ENCODE results near the gene RASD2. TPM values are rescaled to one million over a fixed set of nuclear protein-coding genes. Genes with fewer than 3 reads are reported as not detected.

The RASD2 gene
- total and polyA plus RNA-seq, 9 donors: 2.9 to 22.5 (median 12.0) TPM

- DNase-seq: no peak
- 17% methylated on average over 1 of the region's 8 CpGs for WGBS (ENCODE audit: insufficient coverage)
- Histone ChIP-seq H3K4me1 (ENCODE audit: control insufficient read depth, insufficient read depth, low read length) (peaks cover 58% of the 10 kb centered on the region), H3K27ac (ENCODE audit: low read length) (no peak overlapping the region), H3K27me3 (ENCODE audit: control insufficient read depth, insufficient read depth, low read length) (peaks cover 20% of the 10 kb centered on the region), H3K4me3 (ENCODE audit: low read length) (no peak overlapping the region), H3K9me3 (replicated peaks; ENCODE audit: control insufficient read depth, low read depth, low read length) (no peaks in the 10 kb centered on the region), H3K36me3 (ENCODE audit: control insufficient read depth, insufficient read depth, low read length) (peaks cover 3% of the 10 kb centered on the region)
These were observed 8.1 kb downstream of the RASD2 start for GRCh38 chr22:35548722-35549112.

GRCh38 chr22:35549328-35549727, 8.7 kb downstream of the RASD2 start:
- Histone ChIP-seq H3K4me3 (ENCODE audit: low read length) (no peak overlapping the region), H3K4me1 (ENCODE audit: control insufficient read depth, insufficient read depth, low read length) (peaks cover 52% of the 10 kb centered on the region), H3K9me3 (replicated peaks; ENCODE audit: control insufficient read depth, low read depth, low read length) (no peaks in the 10 kb centered on the region), H3K27me3 (ENCODE audit: control insufficient read depth, insufficient read depth, low read length) (peaks cover 14% of the 10 kb centered on the region), H3K36me3 (ENCODE audit: control insufficient read depth, insufficient read depth, low read length) (peaks cover 3% of the 10 kb centered on the region), H3K27ac (ENCODE audit: low read length) (no peak overlapping the region)
- 25% methylated on average over 10 of the region's 11 CpGs for WGBS (ENCODE audit: insufficient coverage)
- DNase-seq: peak; percentile 69

- 91% methylated on average over 42 of the region's 43 CpGs for WGBS (ENCODE audit: insufficient coverage)
- peaks cover 3% of the 10 kb centered on the region for H3K36me3 ChIP-seq (ENCODE audit: control insufficient read depth, insufficient read depth, low read length)
- H3K27ac ChIP-seq (ENCODE audit: low read length): no peak overlapping the region
- H3K4me1 ChIP-seq (ENCODE audit: control insufficient read depth, insufficient read depth, low read length): peaks cover 37% of the 10 kb centered on the region
- no peak for DNase-seq
- H3K4me3 ChIP-seq (ENCODE audit: low read length): no peak overlapping the region
- H3K27me3 ChIP-seq (ENCODE audit: control insufficient read depth, insufficient read depth, low read length): peaks cover 19% of the 10 kb centered on the region
- no peaks in the 10 kb centered on the region for H3K9me3 ChIP-seq (replicated peaks; ENCODE audit: control insufficient read depth, low read depth, low read length)
These were observed 11.0 kb downstream of the RASD2 start for GRCh38 chr22:35551549-35552177.

- peaks cover 37% of the 10 kb centered on the region for H3K4me1 ChIP-seq (ENCODE audit: control insufficient read depth, insufficient read depth, low read length)
- no peak overlapping the region for H3K4me3 ChIP-seq (ENCODE audit: low read length)
- no peaks in the 10 kb centered on the region for H3K9me3 ChIP-seq (replicated peaks; ENCODE audit: control insufficient read depth, low read depth, low read length)
- peak; percentile 58 for DNase-seq
- H3K27me3 ChIP-seq (ENCODE audit: control insufficient read depth, insufficient read depth, low read length): peaks cover 15% of the 10 kb centered on the region
- 45% methylated on average over 1 of the region's 13 CpGs for WGBS (ENCODE audit: insufficient coverage)
- no peak overlapping the region for H3K27ac ChIP-seq (ENCODE audit: low read length)
- peaks cover 3% of the 10 kb centered on the region for H3K36me3 ChIP-seq (ENCODE audit: control insufficient read depth, insufficient read depth, low read length)
These were observed 11.7 kb downstream of the RASD2 start for GRCh38 chr22:35552196-35552842.

GRCh38 chr22:35552846-35553245, 12.2 kb downstream of the RASD2 start:
- H3K4me1 ChIP-seq (ENCODE audit: control insufficient read depth, insufficient read depth, low read length): peaks cover 37% of the 10 kb centered on the region
- 81% methylated on average over 8 of the region's 11 CpGs for WGBS (ENCODE audit: insufficient coverage)
- H3K9me3 ChIP-seq (replicated peaks; ENCODE audit: control insufficient read depth, low read depth, low read length): no peaks in the 10 kb centered on the region
- H3K27me3 ChIP-seq (ENCODE audit: control insufficient read depth, insufficient read depth, low read length): peaks cover 14% of the 10 kb centered on the region
- no peak for DNase-seq
- peaks cover 3% of the 10 kb centered on the region for H3K36me3 ChIP-seq (ENCODE audit: control insufficient read depth, insufficient read depth, low read length)
- no peak overlapping the region for H3K4me3 ChIP-seq (ENCODE audit: low read length)
- no peak overlapping the region for H3K27ac ChIP-seq (ENCODE audit: low read length)

GRCh38 chr22:35553341-35553740, 12.7 kb downstream of the RASD2 start:
- no peak overlapping the region for H3K27ac ChIP-seq (ENCODE audit: low read length)
- H3K36me3 ChIP-seq (ENCODE audit: control insufficient read depth, insufficient read depth, low read length): peaks cover 3% of the 10 kb centered on the region
- H3K27me3 ChIP-seq (ENCODE audit: control insufficient read depth, insufficient read depth, low read length): peaks cover 14% of the 10 kb centered on the region
- 92% methylated on average over 2 of the region's 2 CpGs for WGBS (ENCODE audit: insufficient coverage)
- H3K4me3 ChIP-seq (ENCODE audit: low read length): no peak overlapping the region
- DNase-seq: no peak
- no peaks in the 10 kb centered on the region for H3K9me3 ChIP-seq (replicated peaks; ENCODE audit: control insufficient read depth, low read depth, low read length)
- H3K4me1 ChIP-seq (ENCODE audit: control insufficient read depth, insufficient read depth, low read length): peaks cover 32% of the 10 kb centered on the region

- Histone ChIP-seq H3K9me3 (replicated peaks; ENCODE audit: control insufficient read depth, low read depth, low read length) (peaks cover 3% of the 10 kb centered on the region), H3K36me3 (ENCODE audit: control insufficient read depth, insufficient read depth, low read length) (peaks cover 3% of the 10 kb centered on the region), H3K4me3 (ENCODE audit: low read length) (no peak overlapping the region), H3K27ac (ENCODE audit: low read length) (no peak overlapping the region), H3K27me3 (ENCODE audit: control insufficient read depth, insufficient read depth, low read length) (peaks cover 11% of the 10 kb centered on the region), H3K4me1 (ENCODE audit: control insufficient read depth, insufficient read depth, low read length) (peaks cover 22% of the 10 kb centered on the region)
- 64% methylated on average over 6 of the region's 10 CpGs for WGBS (ENCODE audit: insufficient coverage)
- no peak for DNase-seq
These were observed 13.7 kb downstream of the RASD2 start for GRCh38 chr22:35554297-35554845.

GRCh38 chr22:35555483-35555890, 14.9 kb downstream of the RASD2 start:
- Histone ChIP-seq H3K27me3 (ENCODE audit: control insufficient read depth, insufficient read depth, low read length) (peaks cover 11% of the 10 kb centered on the region), H3K27ac (ENCODE audit: low read length) (no peak overlapping the region), H3K4me3 (ENCODE audit: low read length) (no peak overlapping the region), H3K36me3 (ENCODE audit: control insufficient read depth, insufficient read depth, low read length) (peaks cover 3% of the 10 kb centered on the region), H3K9me3 (replicated peaks; ENCODE audit: control insufficient read depth, low read depth, low read length) (peaks cover 3% of the 10 kb centered on the region), H3K4me1 (ENCODE audit: control insufficient read depth, insufficient read depth, low read length) (peaks cover 13% of the 10 kb centered on the region)
- 70% methylated on average over 4 of the region's 13 CpGs for WGBS (ENCODE audit: insufficient coverage)
- DNase-seq: no peak

GRCh38 chr22:35555946-35556547, 15.4 kb downstream of the RASD2 start:
- peaks cover 3% of the 10 kb centered on the region for H3K36me3 ChIP-seq (ENCODE audit: control insufficient read depth, insufficient read depth, low read length)
- no peak overlapping the region for H3K27ac ChIP-seq (ENCODE audit: low read length)
- DNase-seq: no peak
- H3K27me3 ChIP-seq (ENCODE audit: control insufficient read depth, insufficient read depth, low read length): peaks cover 13% of the 10 kb centered on the region
- H3K9me3 ChIP-seq (replicated peaks; ENCODE audit: control insufficient read depth, low read depth, low read length): peaks cover 3% of the 10 kb centered on the region
- H3K4me1 ChIP-seq (ENCODE audit: control insufficient read depth, insufficient read depth, low read length): peaks cover 12% of the 10 kb centered on the region
- H3K4me3 ChIP-seq (ENCODE audit: low read length): no peak overlapping the region
- WGBS (ENCODE audit: insufficient coverage): 44% methylated on average over 5 of the region's 10 CpGs

GRCh38 chr22:35556666-35557065, 16.0 kb downstream of the RASD2 start:
- no peak overlapping the region for H3K27ac ChIP-seq (ENCODE audit: low read length)
- no peak overlapping the region for H3K4me3 ChIP-seq (ENCODE audit: low read length)
- DNase-seq: no peak
- WGBS (ENCODE audit: insufficient coverage): 71% methylated on average over 2 of the region's 5 CpGs
- peaks cover 3% of the 10 kb centered on the region for H3K36me3 ChIP-seq (ENCODE audit: control insufficient read depth, insufficient read depth, low read length)
- H3K27me3 ChIP-seq (ENCODE audit: control insufficient read depth, insufficient read depth, low read length): peaks cover 13% of the 10 kb centered on the region
- H3K4me1 ChIP-seq (ENCODE audit: control insufficient read depth, insufficient read depth, low read length): peaks cover 12% of the 10 kb centered on the region
- H3K9me3 ChIP-seq (replicated peaks; ENCODE audit: control insufficient read depth, low read depth, low read length): peaks cover 3% of the 10 kb centered on the region

Data from muscle of leg (tissue), 11 donors.